A549 treated with Hydrocortisone at 1 μM for 4 hours (cell line): ENCODE results near the gene SYCE3. TPM values are rescaled to one million over a fixed set of nuclear protein-coding genes. Genes with fewer than 3 reads are reported as not detected.

Experiments
- total RNA-seq: library from RNA; stranded (reverse); fragments of 200-300 nt; extraction: Qiagen RNA extraction; gene quantifications from 5 replicates; pipeline ENCODE4 v1.2.3, GENCODE V29; 2022

SYCE3 gene, protein sequence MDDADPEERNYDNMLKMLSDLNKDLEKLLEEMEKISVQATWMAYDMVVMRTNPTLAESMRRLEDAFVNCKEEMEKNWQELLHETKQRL
- total RNA-seq: 0.25 to 0.52 TPM (median 0.48 TPM) in 3 of 5 replicates, not detected in the others

DNA sequence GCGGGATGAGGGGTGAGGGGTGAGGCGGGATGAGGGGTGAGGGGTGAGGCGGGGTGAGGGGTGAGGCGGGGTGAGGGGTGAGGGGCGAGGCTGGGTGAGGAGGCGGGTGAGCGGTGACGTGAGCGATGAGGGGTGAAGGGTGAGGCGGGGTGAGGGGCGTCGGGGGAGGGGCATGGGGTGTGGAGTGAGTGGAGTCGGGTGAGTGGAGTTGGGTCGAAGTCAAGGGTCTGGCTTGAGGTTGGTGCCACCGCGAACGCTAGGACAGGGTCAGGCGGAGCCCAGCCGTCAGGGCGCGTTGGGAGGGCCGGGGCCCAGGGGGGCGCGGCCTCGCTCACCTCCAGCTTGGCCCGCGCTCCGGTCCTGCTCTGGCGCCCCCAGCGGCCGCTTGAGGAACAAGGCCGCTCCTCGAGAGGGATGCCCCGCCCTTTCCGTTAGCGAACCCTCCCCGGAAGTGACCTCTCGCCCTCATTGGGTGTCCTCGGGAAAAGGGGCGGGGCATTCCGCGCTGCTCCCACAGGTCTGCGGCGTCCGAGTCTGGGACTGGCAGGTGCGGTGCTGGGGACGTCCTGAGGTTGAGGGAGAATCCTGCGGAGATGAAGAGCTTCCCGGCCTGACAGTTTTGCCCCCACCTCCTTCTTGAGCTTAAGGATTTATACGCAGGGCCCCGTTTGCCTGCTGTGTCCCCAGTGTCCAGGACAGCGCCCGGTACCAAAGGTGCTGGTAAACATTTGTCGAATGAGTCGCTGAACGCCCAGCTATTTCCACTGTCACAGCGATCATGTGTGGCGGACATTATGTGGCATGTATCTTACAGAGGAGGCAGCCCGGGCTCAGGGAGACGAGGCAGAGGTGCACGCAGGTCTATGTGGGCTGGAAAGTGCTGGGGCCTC is at the start of gene SYCE3:
Gene SYCE3, minus strand, starts transcription at position 397 of the 890 bp plus-strand sequence. CDS start 6,514 bp downstream, outside the sequence.

DNA sequence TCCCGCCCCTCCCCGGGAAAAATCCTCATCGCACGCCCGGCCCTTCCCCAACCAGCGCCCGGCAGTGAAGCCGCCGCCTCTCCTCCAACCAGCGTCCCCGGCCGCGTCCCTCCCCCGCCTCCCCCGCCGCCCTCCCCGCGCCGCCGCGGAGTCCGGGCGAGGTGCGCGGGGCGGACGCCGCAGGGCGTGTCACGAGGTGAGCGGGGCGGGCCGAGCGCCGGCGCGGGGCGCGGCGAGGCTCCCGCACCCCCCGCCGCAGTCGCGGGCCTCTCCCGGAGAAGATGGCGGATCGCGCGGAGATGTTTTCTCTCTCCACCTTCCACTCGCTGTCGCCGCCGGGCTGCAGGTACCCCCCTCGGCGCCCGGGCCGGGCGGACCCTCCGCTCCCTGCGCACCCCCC is 37.8 kb upstream of the SYCE3 start, which contains the start of gene MAPK8IP2:
Gene MAPK8IP2, plus strand, starts transcription at position 256 of the 400 bp plus-strand sequence. Its CDS starts 26 bp downstream, at position 282.

DNA sequence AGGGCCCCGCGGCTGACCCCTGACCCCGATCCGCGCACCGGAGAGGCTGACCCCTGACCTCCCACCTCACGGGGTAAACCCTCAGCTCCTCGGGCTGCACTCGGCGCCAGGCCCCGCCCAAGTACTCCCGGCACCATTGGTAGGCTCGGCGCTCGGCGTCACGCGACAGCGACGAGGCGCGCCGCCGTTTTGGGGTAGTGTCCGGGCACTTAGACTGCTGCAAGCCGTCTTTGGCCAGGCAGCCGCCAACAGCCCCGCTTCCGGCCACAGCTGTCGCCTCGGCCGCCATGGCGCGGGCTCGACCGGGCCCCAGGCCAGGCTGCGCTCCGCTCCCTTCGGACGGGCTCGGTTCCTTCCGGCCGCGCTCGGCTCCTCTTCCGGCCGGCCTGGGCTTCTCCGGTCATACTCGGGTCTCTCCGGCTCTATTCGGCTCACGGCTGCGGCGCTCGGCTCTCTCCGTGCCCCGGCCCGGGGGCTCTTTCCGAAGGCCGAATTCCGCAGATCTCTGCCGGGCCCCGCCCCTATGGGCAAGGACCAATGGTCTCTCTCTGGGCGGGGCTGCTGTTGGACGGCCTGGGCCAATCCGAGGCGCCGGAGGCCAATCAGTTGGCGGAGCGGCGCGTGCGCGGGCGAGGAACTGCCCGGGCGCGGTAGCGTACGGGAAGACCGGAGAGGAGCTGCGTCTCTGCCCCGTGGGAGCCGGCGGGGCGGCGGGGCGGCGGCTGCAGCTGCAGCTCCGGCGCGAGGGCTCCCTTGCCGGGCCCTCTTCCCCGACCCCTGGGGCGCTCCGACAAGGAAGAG is 20.0 kb upstream of the SYCE3 start, which contains the start of gene CHKB:
Gene CHKB, minus strand, starts transcription at position 357 of the 801 bp plus-strand sequence. Its CDS starts 68 bp downstream, at position 289.

DNA sequence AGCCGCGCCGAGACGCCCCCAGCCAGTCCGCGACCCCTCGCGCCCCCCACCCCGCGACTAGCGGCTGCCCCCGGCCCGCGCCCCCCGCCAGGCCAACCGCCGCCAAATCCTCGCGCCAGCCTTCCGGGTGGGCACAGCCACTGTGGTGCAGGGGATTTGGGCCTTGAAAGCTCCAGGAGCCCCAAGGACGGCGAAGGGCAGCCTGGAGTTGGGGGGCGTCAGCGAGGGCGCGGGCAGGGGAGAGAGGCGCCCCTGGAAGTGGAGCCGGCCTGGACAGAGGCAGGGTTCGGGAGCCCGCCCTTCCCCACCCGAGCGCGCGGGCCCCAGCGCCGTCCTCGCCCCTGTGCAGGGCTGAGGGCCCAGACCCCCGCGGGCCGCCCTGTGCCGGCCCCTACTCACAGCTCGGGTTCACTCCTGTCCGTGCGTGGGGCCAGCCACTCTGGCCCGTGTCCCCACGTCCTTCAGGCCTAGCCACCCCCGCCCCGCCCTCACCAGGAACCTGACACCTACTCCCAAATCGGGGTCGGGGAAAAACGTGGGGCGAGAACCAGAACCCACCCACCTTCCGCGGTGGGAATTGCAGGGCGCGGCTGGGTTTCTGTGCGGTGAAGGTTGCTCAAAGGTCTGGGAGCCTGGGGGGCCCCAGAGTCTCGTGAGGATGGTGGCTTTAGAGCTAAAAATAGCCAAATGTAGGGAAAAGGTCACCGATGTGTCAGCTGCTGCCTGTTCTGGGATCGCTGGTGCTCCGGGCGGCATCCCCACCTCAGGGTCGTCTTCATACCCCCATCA is 15.5 kb upstream of the SYCE3 start, which contains the start of gene CPT1B:
Gene CPT1B, minus strand, starts transcription at position 441 of the 789 bp plus-strand sequence. CDS start 512 bp downstream, outside the sequence.

DNA sequence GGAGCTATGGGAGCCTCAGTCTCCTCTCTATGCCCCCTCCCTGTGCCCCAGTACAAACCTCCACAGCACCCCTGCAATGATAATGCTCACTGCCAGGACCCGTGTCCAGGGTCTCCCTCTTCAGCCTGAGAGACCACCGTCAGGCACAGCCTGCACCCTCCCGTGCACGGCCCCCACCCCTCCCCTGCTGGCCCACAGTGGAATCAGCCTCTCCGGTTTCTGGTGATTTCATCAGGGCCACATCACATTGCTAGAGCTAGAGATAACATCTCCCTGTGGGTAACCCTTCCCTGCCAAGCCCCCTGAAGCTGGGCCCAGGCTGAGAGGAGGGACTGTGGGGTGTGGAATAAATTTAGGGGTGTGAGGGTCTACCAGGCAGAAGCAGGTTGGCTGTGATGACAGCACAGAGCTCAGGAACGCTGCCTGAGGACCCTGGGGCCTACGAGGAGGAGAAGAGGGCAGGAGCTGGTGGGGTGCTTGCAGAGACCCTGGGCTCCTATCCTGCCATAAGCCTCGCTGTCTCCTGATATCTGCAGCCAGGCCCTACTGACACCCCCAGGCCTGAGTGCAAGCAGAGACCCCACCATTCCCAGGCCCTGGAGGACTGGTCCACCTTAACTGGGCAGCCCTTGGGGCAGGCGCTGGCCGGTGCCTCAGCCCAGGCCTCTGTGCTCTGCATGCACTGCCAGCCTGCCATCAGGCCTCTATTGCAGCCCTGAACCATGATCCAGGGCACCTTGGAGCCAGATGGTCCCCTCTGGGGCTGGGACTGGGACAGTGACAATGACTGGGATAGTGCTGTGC is 17.0 kb downstream of the SYCE3 start, which contains the start of gene KLHDC7B:
Gene KLHDC7B, plus strand, starts transcription at position 378 of the 804 bp plus-strand sequence. Its CDS starts 345 bp downstream, at position 723.

DNA sequence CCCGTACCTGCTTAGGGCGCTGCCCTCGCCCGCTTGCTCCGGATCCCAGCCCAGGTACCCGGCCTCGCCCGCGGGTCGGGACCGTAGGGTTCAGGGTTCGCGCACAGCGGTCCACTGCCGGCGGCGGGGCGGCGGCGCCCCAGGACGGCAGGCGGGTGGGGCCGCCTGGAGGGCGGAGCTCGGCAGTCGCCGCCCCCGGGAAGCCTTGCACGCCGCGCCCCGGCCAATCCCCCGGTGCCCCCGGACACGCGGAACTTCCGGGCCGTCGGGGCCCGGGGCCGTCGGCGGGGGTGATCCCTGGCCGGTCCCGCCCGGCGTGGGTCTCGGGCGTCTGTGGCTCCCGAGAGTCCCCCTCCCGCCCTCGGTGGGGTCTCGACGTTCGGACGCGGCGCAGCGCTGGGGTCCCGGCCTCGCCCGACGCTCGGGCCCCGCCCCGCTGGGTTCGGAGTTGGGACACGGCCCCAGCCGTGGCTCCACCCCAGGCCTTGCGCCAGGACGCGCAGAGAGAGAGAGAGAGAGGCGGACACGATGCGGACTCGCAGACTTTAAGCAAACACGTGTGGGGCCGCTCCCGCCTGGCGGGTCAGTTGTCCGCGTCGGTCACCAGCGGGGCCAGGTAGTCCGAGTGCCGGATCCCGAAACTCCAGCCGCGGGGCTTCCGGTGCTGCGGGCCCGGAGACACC is 32.7 kb downstream of the SYCE3 start, which contains the start of gene TYMP:
Gene TYMP, minus strand, starts transcription at position 116 of the 683 bp plus-strand sequence. CDS start 303 bp downstream, outside the sequence.

DNA sequence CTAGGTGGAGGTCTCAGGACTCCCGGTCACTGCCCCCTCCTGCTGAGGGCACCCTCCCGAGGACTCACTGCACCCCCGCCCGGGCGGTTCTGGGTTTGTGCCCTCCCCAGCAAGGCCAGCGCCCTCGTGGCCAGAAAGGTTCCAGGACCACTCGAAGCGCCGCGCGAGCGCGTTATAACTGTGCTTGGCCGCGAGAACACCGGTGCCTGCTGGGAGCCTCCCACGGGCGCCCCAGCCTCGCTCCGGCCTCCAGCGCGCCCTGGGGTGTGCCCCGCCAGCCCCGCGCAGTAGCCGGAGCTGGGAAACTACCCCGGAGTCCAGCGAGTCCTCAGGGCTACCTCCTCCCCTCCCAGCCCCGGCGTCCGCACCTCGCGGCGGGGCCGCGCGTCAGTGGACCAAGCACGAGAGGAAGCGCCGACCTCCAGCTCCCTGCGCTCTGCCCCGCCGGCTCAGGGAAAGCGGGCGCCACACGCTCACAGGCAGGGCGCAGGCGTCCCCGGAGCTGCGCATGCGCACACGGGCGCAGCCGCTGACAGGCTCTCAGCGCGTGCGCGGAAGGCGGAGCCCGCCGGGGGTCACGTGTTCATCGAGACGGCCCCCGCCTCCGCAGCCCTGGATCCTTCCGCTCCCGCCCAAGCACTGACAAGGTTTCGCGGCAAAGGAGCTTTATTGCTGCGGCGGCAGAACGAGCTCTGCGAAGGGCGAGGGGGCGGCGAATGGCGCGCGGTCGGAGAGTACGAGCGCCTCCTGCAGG is 37.4 kb downstream of the SYCE3 start, which contains the start of gene SCO2:
Gene SCO2, minus strand, starts transcription at position 495 of the 754 bp plus-strand sequence. CDS start 1,187 bp downstream, outside the sequence.

DNA sequence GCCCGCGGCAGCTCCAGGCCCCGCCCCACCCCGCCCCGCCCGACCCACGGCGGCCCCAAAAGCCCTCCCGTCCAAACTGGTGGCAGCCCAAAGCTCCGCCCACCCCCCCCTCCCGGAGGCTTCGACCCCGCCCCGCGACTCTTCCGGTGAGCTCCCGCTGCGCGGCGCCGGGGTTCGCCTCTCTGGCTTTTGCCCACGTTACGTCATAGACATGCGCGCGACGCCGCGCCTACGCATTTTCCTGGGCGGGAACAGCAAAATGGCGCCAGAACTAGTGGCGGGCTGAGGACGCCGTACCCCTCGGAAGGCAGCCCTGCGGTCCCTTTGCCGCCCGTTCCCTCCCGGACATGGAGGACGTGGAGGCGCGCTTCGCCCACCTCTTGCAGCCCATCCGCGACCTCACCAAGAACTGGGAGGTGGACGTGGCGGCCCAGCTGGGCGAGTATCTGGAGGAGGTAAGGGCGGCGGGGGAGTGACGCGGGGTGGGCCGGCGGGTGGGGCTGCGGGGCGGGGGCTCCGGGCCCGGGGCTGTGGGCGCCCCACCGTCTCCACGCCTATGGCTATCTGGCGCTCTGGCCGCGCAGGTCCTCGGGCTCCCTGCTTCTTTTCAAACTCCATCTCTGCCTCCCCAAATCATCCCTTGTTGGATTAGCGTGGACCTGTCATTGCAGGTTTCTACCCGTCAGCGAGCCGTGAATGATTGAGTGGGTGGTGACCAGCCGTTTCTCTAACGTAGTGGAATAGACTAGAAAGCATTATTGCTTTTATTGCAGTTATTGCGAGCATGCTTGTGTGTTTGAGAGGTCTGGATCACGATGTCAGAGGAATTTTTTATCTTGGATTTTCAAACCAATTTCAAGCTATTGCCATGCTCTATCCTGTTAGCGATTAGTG is 54.5 kb downstream of the SYCE3 start, which contains the start of gene NCAPH2:
Gene NCAPH2, plus strand, starts transcription at position 234 of the 894 bp plus-strand sequence. Its CDS starts 114 bp downstream, at position 348.

DNA sequence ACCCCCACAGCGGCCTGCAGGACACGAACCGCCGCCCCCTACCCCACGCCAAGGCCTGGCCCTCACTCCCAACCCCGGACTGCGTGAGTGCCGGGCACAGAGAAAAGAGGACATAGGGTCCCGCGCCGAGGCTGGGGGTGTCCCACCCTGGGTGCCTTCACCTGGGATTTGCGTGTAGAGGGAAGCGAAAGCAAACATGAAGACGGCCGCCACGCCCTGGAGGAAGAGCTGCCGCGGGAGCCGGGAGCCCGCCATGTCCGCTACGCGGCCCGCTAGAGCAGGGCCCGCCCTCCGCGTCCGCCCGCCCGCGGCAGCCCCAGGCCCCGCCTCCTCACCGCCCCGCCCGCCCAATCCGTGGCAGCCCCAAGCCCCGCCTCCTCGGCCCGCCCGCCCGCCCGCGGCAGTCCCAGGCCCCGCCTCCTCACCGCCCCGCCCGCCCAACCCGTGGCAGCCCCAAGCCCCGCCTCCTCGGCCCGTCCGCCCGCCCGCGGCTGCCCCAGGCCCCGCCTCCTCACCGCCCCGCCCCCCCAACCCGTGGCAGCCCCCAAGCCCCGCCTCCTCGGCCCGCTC is 55.2 kb downstream of the SYCE3 start, which contains the start of gene LMF2:
Gene LMF2, minus strand, starts transcription at position 282 of the 570 bp plus-strand sequence. Its CDS starts 27 bp downstream, at position 255.

Other genes starting within 250 kb of the SYCE3 start
- 2.0 to 3.7 TPM (median 2.8 TPM) in 5 replicates for gene DENND6B, start 235.9 kb downstream of the SYCE3 start, total RNA-seq
- 9.1 to 13.3 TPM (median 12.5 TPM) in 5 replicates for gene PPP6R2, start 219.6 kb downstream of the SYCE3 start, total RNA-seq
- 20.3 to 24.9 TPM (median 22.4 TPM) in 5 replicates for gene SBF1, start 87.9 kb downstream of the SYCE3 start, total RNA-seq
- gene ADM2, start 81.4 kb downstream of the SYCE3 start, total RNA-seq: 0.44 to 0.91 TPM (median 0.63 TPM) in 5 replicates
- gene MIOX, start 76.1 kb downstream of the SYCE3 start, total RNA-seq: not detected in 5 replicates
- 35.7 to 48.9 TPM (median 47.1 TPM) in 5 replicates for gene LMF2, start 55.2 kb downstream of the SYCE3 start, total RNA-seq
- gene NCAPH2, start 54.7 kb downstream of the SYCE3 start, total RNA-seq: 34.9 to 42.3 TPM (median 38.0 TPM) in 5 replicates
- gene SCO2, start 37.3 kb downstream of the SYCE3 start, total RNA-seq: 2.2 to 6.4 TPM (median 5.4 TPM) in 5 replicates
- 12.1 to 17.2 TPM (median 16.4 TPM) in 5 replicates for gene TYMP, start 32.9 kb downstream of the SYCE3 start, total RNA-seq
- gene KLHDC7B, start 17.0 kb downstream of the SYCE3 start, total RNA-seq: 0.02 to 0.05 TPM (median 0.02 TPM) in 3 of 5 replicates, not detected in the others
- gene CPT1B, start 15.5 kb upstream of the SYCE3 start, total RNA-seq: 10.8 to 14.4 TPM (median 12.8 TPM) in 5 replicates
- 14.9 to 20.5 TPM (median 18.3 TPM) in 5 replicates for gene CHKB, start 19.9 kb upstream of the SYCE3 start, total RNA-seq
- 2.8 to 4.1 TPM (median 3.6 TPM) in 5 replicates for gene MAPK8IP2, start 37.9 kb upstream of the SYCE3 start, total RNA-seq
- gene ARSA, start 65.2 kb upstream of the SYCE3 start, total RNA-seq: 20.0 to 25.1 TPM (median 22.4 TPM) in 5 replicates
- gene SHANK3, start 109.9 kb upstream of the SYCE3 start, total RNA-seq: 3.3 to 5.2 TPM (median 4.1 TPM) in 5 replicates
- gene ACR, start 175.3 kb upstream of the SYCE3 start, total RNA-seq: 0.13 to 0.15 TPM in 2 of 5 replicates, not detected in the others
- 17.3 to 20.1 TPM (median 17.5 TPM) in 5 replicates for gene RABL2B, start 220.7 kb upstream of the SYCE3 start, total RNA-seq